ENCODE results near the gene APOH.

Gene APOH

GRCh38 chr17:66229783-66230538 is 746 bp upstream of the APOH start:
- no peak overlapping the region for H3K4me3 ChIP-seq (ENCODE audit: low read length)
- no peak overlapping the region for H3K9ac ChIP-seq (ENCODE audit: low read length)
- no peaks in the 10 kb centered on the region for H3K36me3 ChIP-seq (ENCODE audit: control insufficient read depth, insufficient read depth, low read length)
- no peaks in the 10 kb centered on the region for H3K27me3 ChIP-seq (ENCODE audit: control insufficient read depth, insufficient read depth, low read length)
- no peaks in the 10 kb centered on the region for H3K4me1 ChIP-seq (ENCODE audit: control insufficient read depth, insufficient read depth, low read length)
- no peak overlapping the region for H3K27ac ChIP-seq (ENCODE audit: low read depth, low read length)

DNA sequence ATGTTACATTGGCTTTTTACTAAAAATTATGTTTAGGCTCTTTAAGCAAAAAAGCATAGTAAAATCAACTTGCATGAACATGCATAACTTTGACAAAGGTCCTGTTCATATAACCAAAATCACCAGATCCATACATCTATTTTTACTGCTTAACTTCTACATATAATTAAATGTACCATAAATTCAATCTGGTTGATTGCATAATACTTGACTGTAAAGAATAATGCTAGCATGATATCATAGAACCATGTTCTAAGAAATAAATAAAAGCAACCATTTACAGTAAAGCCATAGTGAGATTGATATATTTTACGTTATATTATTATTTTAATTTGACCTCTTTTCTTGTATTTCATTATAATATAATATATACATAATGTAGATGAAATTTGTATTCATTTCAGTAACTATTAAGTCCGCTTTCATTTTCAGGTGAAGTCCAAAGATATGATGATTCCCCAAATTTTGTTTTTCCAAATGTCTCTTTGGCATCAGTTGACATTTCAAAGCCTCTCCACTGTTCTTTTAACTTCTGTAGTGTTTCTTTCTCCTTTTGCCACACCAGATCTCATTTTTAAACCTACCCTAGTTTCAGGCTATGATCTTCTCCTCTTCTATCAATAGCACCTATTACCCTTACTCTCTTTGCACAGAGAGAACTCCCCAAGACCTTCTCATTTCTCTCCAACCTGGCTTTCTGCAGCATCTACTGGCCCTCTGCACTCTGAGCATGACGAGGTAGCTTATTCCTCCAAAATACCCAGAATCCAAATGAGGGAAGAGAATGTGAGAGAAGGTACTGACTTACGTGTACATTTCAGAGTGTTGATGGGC is 1.8 kb downstream of the APOH start:
- no peaks in the 10 kb centered on the region for H3K36me3 ChIP-seq (ENCODE audit: control insufficient read depth, insufficient read depth, low read length)
- no peaks in the 10 kb centered on the region for H3K27me3 ChIP-seq (ENCODE audit: control insufficient read depth, insufficient read depth, low read length)
- H3K27ac ChIP-seq (ENCODE audit: low read depth, low read length): no peak overlapping the region
- no peak overlapping the region for H3K4me3 ChIP-seq (ENCODE audit: low read length)
- H3K9ac ChIP-seq (ENCODE audit: low read length): no peak overlapping the region
- H3K4me1 ChIP-seq (ENCODE audit: control insufficient read depth, insufficient read depth, low read length): no peaks in the 10 kb centered on the region

DNA sequence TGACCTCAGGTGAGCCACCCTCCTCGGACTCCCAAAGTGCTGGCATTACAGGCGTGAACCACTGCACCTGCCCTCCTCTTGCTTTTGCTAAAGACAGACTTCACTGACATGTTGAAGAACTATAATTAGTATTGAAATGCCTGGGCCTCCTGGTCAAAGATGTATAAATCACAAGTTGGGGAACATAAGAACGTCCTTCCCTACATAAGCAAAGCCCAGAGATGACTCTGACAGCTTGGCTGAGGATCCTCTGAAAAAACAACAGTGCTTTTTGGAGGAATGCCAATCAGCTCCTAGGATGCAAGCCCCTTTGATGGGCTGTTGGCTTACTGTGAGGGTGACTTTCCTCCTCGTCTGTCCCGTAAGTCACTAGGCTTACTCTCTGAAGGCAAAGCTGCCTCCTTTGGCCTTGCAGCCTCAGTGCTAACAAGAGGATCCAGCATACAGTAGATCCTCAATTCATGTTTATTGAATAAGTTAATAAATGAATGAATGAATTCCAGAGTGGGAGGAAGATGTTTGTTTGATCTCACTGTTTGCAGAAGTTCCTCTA is 6.3 kb downstream of the APOH start:
- Histone ChIP-seq H3K27me3 (ENCODE audit: control insufficient read depth, insufficient read depth, low read length) (no peaks in the 10 kb centered on the region), H3K36me3 (ENCODE audit: control insufficient read depth, insufficient read depth, low read length) (no peaks in the 10 kb centered on the region), H3K4me1 (ENCODE audit: control insufficient read depth, insufficient read depth, low read length) (no peaks in the 10 kb centered on the region), H3K9ac (ENCODE audit: low read length) (no peak overlapping the region), H3K4me3 (ENCODE audit: low read length) (no peak overlapping the region), H3K27ac (ENCODE audit: low read depth, low read length) (no peak overlapping the region)

DNA sequence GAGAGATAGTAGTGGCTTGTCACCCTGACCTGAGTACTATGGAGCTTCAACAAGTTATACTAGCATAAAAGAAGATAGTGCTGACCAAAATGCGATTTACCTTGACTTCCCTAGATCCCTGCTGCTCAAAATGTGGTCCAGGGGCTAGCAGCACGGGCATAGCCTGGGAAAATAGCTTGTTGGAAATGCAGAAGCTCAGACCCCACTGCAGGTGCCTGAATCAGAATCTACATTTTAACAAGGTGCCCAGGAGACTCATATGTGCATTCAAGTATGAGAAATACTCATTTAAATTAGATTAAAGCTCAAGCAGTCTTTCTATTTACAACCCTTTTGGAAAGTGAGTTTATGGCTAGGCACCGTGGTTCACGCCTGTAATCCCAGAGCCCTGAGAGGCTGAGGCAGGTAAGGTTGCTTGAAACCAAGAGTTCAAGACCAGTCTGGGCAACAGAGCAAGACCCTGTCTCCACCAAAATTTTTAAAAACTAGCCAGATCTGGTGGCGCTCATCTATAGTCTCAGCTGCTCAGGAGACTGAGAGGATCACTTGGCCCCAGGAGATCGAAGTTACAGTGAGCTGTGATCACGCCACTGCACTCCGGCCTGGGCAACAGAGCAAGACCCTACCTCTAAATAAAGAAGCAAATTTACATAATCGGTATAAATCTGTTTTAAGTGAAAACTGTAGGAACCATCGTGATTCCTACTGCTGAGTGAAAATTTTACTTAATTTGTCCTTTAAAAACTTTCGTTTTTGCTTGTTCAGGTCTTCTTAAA is 7.3 kb downstream of the APOH start:
- H3K4me3 ChIP-seq (ENCODE audit: low read length): no peak overlapping the region
- H3K36me3 ChIP-seq (ENCODE audit: control insufficient read depth, insufficient read depth, low read length): no peaks in the 10 kb centered on the region
- no peak overlapping the region for H3K9ac ChIP-seq (ENCODE audit: low read length)
- H3K4me1 ChIP-seq (ENCODE audit: control insufficient read depth, insufficient read depth, low read length): no peaks in the 10 kb centered on the region
- H3K27ac ChIP-seq (ENCODE audit: low read depth, low read length): no peak overlapping the region
- H3K27me3 ChIP-seq (ENCODE audit: control insufficient read depth, insufficient read depth, low read length): no peaks in the 10 kb centered on the region

DNA sequence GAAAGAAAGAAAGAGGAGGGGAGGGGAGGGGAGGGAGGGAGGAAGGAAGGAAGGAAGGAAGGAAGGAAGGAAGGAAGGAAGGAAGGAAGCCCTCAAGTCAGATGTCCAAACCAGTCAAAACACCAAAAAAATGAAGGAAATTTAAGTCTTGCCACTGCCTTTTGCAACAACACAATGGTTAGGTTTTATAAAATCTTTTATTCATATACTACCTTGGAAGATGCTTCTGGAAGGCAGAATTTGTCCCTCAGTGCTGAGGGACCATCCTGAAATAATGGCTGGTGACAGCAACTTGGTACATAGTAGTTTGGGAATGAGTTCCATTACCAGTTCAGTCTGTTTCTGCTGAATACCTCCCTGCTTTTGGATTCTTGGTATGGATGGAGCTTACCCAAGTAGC is 7.9 kb downstream of the APOH start:
- no peaks in the 10 kb centered on the region for H3K27me3 ChIP-seq (ENCODE audit: control insufficient read depth, insufficient read depth, low read length)
- no peak overlapping the region for H3K9ac ChIP-seq (ENCODE audit: low read length)
- no peak overlapping the region for H3K27ac ChIP-seq (ENCODE audit: low read depth, low read length)
- no peaks in the 10 kb centered on the region for H3K36me3 ChIP-seq (ENCODE audit: control insufficient read depth, insufficient read depth, low read length)
- H3K4me1 ChIP-seq (ENCODE audit: control insufficient read depth, insufficient read depth, low read length): no peaks in the 10 kb centered on the region
- H3K4me3 ChIP-seq (ENCODE audit: low read length): no peak overlapping the region

DNA sequence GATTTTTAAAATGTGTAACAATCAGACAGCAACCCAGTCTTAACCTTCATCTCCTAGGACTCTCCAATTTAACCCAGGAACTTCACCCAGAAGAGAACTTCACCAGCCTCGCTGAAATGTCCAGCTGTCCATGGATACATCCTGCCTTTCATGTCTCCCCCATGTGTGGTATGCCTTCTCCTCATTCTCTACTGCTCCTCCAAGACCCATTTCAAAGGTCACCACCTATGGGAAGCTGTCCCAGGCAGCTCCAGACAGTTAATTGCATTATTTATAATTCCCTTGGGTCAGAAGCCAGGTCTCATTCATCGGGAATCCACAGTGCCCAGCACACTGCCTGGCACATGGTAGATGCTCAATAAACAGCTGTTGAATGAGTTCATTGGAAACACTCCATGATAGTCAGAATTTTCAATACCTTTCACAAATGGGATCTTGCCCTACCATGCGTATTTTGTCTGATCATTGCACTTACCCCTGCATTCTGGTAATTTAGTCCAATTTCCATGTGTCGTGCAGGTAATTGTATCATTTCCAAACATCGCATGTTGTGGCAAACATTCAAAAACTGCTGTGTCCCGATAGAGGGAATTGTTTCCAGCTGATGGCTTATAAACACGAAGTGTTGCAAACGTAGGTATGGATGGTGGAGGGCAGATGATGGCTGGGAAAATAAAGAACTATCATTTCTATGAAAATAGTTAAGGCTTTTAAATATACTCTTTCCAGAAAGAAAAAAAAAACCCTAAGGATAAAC is 9.0 kb downstream of the APOH start:
- no peaks in the 10 kb centered on the region for H3K36me3 ChIP-seq (ENCODE audit: control insufficient read depth, insufficient read depth, low read length)
- no peak overlapping the region for H3K9ac ChIP-seq (ENCODE audit: low read length)
- no peaks in the 10 kb centered on the region for H3K4me1 ChIP-seq (ENCODE audit: control insufficient read depth, insufficient read depth, low read length)
- no peak overlapping the region for H3K27ac ChIP-seq (ENCODE audit: low read depth, low read length)
- H3K4me3 ChIP-seq (ENCODE audit: low read length): no peak overlapping the region
- H3K27me3 ChIP-seq (ENCODE audit: control insufficient read depth, insufficient read depth, low read length): no peaks in the 10 kb centered on the region

DNA sequence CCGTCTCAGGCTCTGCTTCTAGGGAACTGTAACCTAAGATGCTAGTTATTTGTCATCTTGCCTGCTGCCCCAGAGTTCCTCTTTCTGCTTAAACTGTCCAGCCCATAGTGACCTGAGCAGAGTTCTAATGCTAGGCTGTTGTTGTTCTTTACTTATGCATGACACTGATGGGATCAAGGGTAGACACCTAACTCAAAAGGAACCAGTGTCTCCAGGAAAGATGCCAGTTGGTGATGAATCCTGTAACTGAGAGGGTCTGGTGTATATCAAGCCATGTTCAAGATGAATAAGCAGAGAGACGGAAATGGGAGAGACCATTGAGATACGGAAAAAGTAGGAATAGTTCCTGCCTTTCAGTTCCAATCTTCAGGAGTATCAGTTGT is 13.7 kb downstream of the APOH start:
- no peaks in the 10 kb centered on the region for H3K27me3 ChIP-seq (ENCODE audit: control insufficient read depth, insufficient read depth, low read length)
- H3K4me3 ChIP-seq (ENCODE audit: low read length): no peak overlapping the region

DNA sequence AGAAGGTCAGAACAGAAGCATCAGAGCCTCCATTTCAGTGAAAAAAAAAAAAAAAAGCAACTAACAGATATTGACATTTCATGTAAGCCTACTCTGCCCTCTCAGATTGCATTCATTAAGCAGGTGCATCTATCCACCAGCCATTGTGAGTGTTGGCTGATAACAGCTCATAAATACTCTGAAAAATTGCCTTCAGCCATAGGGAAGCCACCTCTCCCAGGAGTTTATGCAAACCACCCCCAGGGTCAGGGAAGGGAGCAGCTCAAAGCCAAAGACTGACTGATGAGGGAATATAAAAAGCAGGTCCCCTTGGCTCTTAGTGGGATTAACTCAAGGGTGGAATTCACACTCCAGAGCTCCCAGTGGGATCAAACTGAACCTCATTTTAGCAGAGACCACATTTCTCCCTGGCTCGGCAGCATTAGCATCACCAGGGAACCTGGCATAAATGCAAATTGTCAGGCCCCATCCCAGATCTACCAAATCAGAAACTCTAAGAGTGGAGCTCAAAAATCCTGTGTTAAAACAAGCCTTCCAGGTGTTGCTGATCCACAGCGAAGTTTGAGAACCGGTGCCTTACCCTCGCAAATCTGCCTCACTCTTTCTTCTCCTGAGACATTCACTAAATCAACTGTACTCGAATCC is 14.2 kb downstream of the APOH start:
- Histone ChIP-seq H3K9ac (ENCODE audit: low read length) (no peak overlapping the region), H3K36me3 (ENCODE audit: control insufficient read depth, insufficient read depth, low read length) (no peaks in the 10 kb centered on the region), H3K4me1 (ENCODE audit: control insufficient read depth, insufficient read depth, low read length) (no peaks in the 10 kb centered on the region), H3K27ac (ENCODE audit: low read depth, low read length) (no peak overlapping the region), H3K27me3 (ENCODE audit: control insufficient read depth, insufficient read depth, low read length) (no peaks in the 10 kb centered on the region), H3K4me3 (ENCODE audit: low read length) (no peak overlapping the region)

More for the DNA sequence above, 13.7 kb downstream of the APOH start:
- Histone ChIP-seq H3K9ac (ENCODE audit: low read length) (no peak overlapping the region), H3K36me3 (ENCODE audit: control insufficient read depth, insufficient read depth, low read length) (no peaks in the 10 kb centered on the region), H3K4me1 (ENCODE audit: control insufficient read depth, insufficient read depth, low read length) (no peaks in the 10 kb centered on the region), H3K27ac (ENCODE audit: low read depth, low read length) (no peak overlapping the region)

DNA sequence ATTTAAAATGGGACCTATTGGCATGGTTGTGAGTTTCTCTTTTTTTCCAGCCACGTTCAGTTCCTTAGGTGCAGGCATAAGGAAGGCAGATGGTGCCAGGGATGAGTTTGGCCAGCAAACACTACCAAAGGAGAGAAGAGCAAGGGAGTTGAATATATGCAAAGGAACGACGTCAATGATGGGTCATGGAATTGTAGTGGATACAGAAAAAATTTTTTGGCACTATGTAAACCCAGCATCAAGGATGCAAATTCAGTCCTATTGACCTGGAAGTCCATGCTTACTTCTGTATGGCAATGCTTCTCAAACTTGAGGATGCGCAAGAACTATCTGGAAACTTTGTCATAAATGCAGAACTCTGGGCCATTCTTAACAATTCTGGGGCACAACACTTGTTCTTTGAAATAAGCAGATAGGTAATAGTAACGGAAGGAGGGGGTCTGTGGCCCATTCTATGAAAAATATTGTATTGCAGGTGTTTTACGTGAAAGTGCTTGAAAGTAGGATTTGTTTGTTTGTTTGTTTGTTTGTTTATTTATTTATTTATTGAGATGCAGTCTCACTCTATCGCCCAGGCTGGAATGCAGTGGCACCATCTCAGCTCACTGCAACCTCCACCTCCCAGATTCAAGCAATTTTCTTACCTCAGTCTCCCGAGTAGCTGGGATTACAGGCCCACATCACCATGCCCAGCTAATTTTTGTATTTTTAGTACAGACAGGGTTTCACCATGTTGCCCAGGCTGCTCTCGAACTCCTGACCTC is 18.0 kb downstream of the APOH start:
- Histone ChIP-seq H3K9ac (ENCODE audit: low read length) (no peak overlapping the region), H3K27me3 (ENCODE audit: control insufficient read depth, insufficient read depth, low read length) (no peaks in the 10 kb centered on the region), H3K4me1 (ENCODE audit: control insufficient read depth, insufficient read depth, low read length) (no peaks in the 10 kb centered on the region), H3K4me3 (ENCODE audit: low read length) (no peak overlapping the region), H3K27ac (ENCODE audit: low read depth, low read length) (no peak overlapping the region), H3K36me3 (ENCODE audit: control insufficient read depth, insufficient read depth, low read length) (no peaks in the 10 kb centered on the region)

GRCh38 chr17:66210208-66210574 is 19.0 kb downstream of the APOH start:
- no peaks in the 10 kb centered on the region for H3K27me3 ChIP-seq (ENCODE audit: control insufficient read depth, insufficient read depth, low read length)
- no peaks in the 10 kb centered on the region for H3K4me1 ChIP-seq (ENCODE audit: control insufficient read depth, insufficient read depth, low read length)
- no peak overlapping the region for H3K27ac ChIP-seq (ENCODE audit: low read depth, low read length)
- no peak overlapping the region for H3K4me3 ChIP-seq (ENCODE audit: low read length)
- H3K36me3 ChIP-seq (ENCODE audit: control insufficient read depth, insufficient read depth, low read length): no peaks in the 10 kb centered on the region
- no peak overlapping the region for H3K9ac ChIP-seq (ENCODE audit: low read length)

GRCh38 chr17:66207936-66208335 is 21.3 kb downstream of the APOH start:
- H3K27me3 ChIP-seq (ENCODE audit: control insufficient read depth, insufficient read depth, low read length): no peaks in the 10 kb centered on the region
- H3K36me3 ChIP-seq (ENCODE audit: control insufficient read depth, insufficient read depth, low read length): no peaks in the 10 kb centered on the region
- no peak overlapping the region for H3K4me3 ChIP-seq (ENCODE audit: low read length)
- no peak overlapping the region for H3K27ac ChIP-seq (ENCODE audit: low read depth, low read length)
- H3K4me1 ChIP-seq (ENCODE audit: control insufficient read depth, insufficient read depth, low read length): no peaks in the 10 kb centered on the region
- H3K9ac ChIP-seq (ENCODE audit: low read length): no peak overlapping the region
